ENCODE measurements around the gene RNF126.

DNA sequence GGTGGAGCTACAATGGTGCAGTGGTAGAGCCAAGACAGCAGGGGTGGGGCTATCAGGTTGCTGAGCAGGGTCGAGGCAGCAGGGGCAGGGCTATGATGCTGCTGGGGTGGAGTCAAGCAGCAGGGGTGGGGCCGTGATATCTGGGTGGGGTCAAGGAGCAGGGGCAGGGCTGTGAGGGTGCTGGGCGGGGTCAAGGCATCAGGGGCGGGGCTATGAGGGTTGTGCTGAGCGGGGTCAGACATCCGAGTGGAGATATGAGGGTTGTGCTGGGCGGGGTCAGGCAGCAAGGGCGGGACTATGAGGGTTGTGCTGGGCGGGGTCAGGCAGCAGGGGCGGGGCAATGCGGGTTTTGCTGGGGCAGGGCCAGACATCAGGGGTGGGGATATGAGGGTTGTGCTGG is 58.7 kb downstream of the RNF126 start:
- TF ChIP-seq MAFK (IDR thresholded peaks at IDR 0.05; ENCODE audit: low read depth, low read length): no peak
- TF ChIP-seq CTCF (conservative IDR thresholded peaks at IDR 0.05; ENCODE audit: low read depth, low read length): no peak
- no peak for TF ChIP-seq POLR2A (IDR thresholded peaks at IDR 0.05; ENCODE audit: low read depth, low read length)
- TF ChIP-seq SMC3 (IDR thresholded peaks at IDR 0.05; ENCODE audit: low read depth, low read length): no peak
- no peak for TF ChIP-seq RFX5 (IDR thresholded peaks at IDR 0.05; ENCODE audit: low read depth, low read length)
- TF ChIP-seq RCOR1 (IDR thresholded peaks at IDR 0.05; ENCODE audit: insufficient replicate concordance, low read length): no peak
- no peak for TF ChIP-seq RAD21 (IDR thresholded peaks at IDR 0.05; ENCODE audit: low read length)
